ENCODE data around the gene MACF1. TPM values are rescaled to one million over a fixed set of nuclear protein-coding genes. Genes with fewer than 3 reads are reported as not detected.

The MACF1 gene
- total RNA-seq, 2 donors from 2014 or later, result 214 to 251 TPM

DNA sequence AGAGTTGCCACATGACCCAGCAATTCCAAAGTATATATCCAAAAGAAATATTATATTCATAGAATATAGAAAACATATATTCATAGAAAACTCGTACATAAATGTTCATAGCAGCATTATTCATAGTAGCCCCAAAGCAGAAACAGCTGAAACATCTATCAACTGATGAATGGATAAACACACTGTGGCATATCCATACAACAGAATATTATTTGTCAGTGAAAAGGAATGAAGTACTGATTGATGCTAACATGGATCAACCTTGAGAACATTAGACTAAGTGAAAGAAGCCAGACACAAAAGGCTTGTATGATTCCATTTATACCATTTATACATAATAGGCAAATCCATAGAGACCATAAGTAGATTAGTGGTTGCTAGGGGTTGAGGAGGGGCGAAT, 21.7 kb upstream of the MACF1 start:
- no peaks in the 10 kb centered on the region for H3K27me3 Mint-ChIP-seq (ENCODE audit: insufficient read depth)
- no peaks in the 10 kb centered on the region for H3K36me3 ChIP-seq (ENCODE audit: control insufficient read depth, insufficient read depth, low read length)
- H3K9ac ChIP-seq (ENCODE audit: extremely low read depth, low read length, poor library complexity, severe bottlenecking), result no peak overlapping the region
- H3K4me3 Mint-ChIP-seq, result no peak overlapping the region
- no peak overlapping the region for H3K27ac Mint-ChIP-seq
- no peak overlapping the region for H3K27ac ChIP-seq (ENCODE audit: low read depth, low read length)
- H3K4me3 ChIP-seq (ENCODE audit: low read length), result no peak overlapping the region
- H3K9me3 Mint-ChIP-seq, result no peaks in the 10 kb centered on the region
- H3K4me1 ChIP-seq (ENCODE audit: control insufficient read depth, insufficient read depth, low read length), result peaks cover 12% of the 10 kb centered on the region
- peaks cover 38% of the 10 kb centered on the region for H3K4me1 Mint-ChIP-seq
- peaks cover 6% of the 10 kb centered on the region for H3K36me3 Mint-ChIP-seq (ENCODE audit: low read depth)
- 88% methylated on average over 1 of the region's 2 CpGs; no CpG with 5 or more reads in 1 of the 2 experiments for WGBS, 2 experiments (ENCODE audit: insufficient coverage in 1 of 2, insufficient read length in 1 of 2)
- H3K27me3 ChIP-seq (ENCODE audit: control insufficient read depth, insufficient read depth, low read length, poor library complexity, severe bottlenecking), result no peaks in the 10 kb centered on the region
- TF ChIP-seq, protein P1, sequence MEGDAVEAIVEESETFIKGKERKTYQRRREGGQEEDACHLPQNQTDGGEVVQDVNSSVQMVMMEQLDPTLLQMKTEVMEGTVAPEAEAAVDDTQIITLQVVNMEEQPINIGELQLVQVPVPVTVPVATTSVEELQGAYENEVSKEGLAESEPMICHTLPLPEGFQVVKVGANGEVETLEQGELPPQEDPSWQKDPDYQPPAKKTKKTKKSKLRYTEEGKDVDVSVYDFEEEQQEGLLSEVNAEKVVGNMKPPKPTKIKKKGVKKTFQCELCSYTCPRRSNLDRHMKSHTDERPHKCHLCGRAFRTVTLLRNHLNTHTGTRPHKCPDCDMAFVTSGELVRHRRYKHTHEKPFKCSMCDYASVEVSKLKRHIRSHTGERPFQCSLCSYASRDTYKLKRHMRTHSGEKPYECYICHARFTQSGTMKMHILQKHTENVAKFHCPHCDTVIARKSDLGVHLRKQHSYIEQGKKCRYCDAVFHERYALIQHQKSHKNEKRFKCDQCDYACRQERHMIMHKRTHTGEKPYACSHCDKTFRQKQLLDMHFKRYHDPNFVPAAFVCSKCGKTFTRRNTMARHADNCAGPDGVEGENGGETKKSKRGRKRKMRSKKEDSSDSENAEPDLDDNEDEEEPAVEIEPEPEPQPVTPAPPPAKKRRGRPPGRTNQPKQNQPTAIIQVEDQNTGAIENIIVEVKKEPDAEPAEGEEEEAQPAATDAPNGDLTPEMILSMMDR (conservative IDR thresholded peaks at IDR 0.05), result no peak
- DNase-seq, result no peak
- H3K9me3 ChIP-seq (ENCODE audit: control insufficient read depth, low read length), result no peaks in the 10 kb centered on the region

DNA sequence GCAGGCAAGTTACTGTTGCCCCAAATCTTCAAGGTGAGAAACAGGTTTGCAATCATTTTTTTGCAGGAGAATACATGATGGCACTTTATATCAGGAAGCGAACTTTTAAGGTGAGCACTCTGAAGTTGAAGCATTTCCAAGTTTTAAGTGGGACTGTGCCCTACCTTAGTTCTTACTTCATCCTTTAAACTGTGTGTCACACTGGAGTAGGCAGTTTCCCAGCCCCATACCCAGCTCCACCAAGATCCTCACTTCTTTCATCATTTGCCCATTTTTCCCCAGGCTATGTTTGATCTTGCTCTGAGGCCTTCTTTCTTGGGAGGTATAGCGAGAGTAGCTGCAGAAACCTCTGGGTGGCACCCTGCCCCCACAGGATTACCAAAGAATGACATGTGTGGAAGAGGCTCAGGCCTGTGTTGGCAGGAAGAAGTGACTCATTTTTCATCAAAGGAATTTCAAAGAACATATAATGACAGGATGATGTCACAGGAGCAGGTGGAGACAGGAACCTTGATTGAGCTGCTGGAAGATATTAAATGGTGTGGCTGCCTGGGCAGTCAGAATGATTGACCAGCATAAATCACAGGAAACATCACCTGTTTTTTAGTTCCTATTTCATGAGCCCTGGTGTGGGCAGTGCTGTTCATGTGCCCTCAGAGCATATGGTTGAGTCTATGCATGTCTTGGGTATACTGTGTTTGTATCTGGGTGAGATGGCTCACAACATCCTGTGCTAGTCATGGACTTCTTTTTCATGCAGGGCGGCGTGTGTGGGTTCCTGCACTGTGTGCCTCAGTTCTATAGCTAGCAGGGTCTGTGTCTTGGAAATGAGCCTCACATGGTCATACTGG, 20.8 kb upstream of the MACF1 start:
- 91 to 95% methylated on average over 4 of the region's 4 CpGs for WGBS, 2 experiments (ENCODE audit: insufficient coverage in 1 of 2, insufficient read length in 1 of 2)
- Mint-ChIP-seq H3K4me1 (peaks cover 32% of the 10 kb centered on the region), H3K9me3 (no peaks in the 10 kb centered on the region), H3K27ac (no peak overlapping the region), H3K36me3 (ENCODE audit: low read depth) (peaks cover 6% of the 10 kb centered on the region), H3K4me3 (no peak overlapping the region), H3K27me3 (ENCODE audit: insufficient read depth) (no peaks in the 10 kb centered on the region)
- Histone ChIP-seq H3K27me3 (ENCODE audit: control insufficient read depth, insufficient read depth, low read length, poor library complexity, severe bottlenecking) (no peaks in the 10 kb centered on the region), H3K9me3 (ENCODE audit: control insufficient read depth, low read length) (no peaks in the 10 kb centered on the region), H3K9ac (ENCODE audit: extremely low read depth, low read length, poor library complexity, severe bottlenecking) (no peak overlapping the region), H3K4me1 (ENCODE audit: control insufficient read depth, insufficient read depth, low read length) (peaks cover 7% of the 10 kb centered on the region), H3K36me3 (ENCODE audit: control insufficient read depth, insufficient read depth, low read length) (no peaks in the 10 kb centered on the region), H3K4me3 (ENCODE audit: low read length) (no peak overlapping the region), H3K27ac (ENCODE audit: low read depth, low read length) (no peak overlapping the region)
- TF ChIP-seq, protein P1 (conservative IDR thresholded peaks at IDR 0.05), result peak; percentile 75
- DNase-seq, result peak; percentile 85

DNA sequence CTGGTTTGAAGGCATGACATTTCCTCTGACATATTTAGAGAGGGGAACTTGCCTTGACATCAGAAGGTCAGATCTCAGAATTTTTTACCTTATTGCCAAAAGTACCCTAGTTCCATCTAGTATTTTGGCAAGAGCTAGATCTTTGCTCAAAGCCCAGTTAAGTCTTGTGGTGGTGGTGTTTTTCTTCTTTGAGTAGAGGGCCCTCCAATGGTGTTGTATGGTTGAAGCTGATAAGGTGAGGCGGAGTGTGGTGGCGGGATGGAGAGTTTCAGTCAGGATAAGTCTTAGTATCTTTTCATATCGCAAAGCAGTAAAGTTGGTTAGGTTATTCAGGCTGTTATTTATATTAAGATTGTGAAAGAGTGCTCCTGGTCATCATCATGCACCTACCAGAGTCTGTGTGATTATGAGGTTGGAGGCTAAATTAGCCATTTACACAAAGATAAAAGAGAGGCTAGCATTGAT, 20.1 kb upstream of the MACF1 start:
- Histone ChIP-seq H3K4me3 (ENCODE audit: low read length) (no peak overlapping the region), H3K36me3 (ENCODE audit: control insufficient read depth, insufficient read depth, low read length) (no peaks in the 10 kb centered on the region), H3K27me3 (ENCODE audit: control insufficient read depth, insufficient read depth, low read length, poor library complexity, severe bottlenecking) (no peaks in the 10 kb centered on the region), H3K27ac (ENCODE audit: low read depth, low read length) (no peak overlapping the region), H3K9ac (ENCODE audit: extremely low read depth, low read length, poor library complexity, severe bottlenecking) (no peak overlapping the region), H3K9me3 (ENCODE audit: control insufficient read depth, low read length) (no peaks in the 10 kb centered on the region), H3K4me1 (ENCODE audit: control insufficient read depth, insufficient read depth, low read length) (peaks cover 3% of the 10 kb centered on the region)
- WGBS, 2 experiments (ENCODE audit: insufficient coverage in 1 of 2, insufficient read length in 1 of 2), result 92 to 94% methylated on average over 3 of the region's 3 CpGs
- DNase-seq, result no peak
- Mint-ChIP-seq H3K4me3 (no peak overlapping the region), H3K36me3 (ENCODE audit: low read depth) (peaks cover 6% of the 10 kb centered on the region), H3K27me3 (ENCODE audit: insufficient read depth) (no peaks in the 10 kb centered on the region), H3K9me3 (no peaks in the 10 kb centered on the region), H3K4me1 (peaks cover 31% of the 10 kb centered on the region), H3K27ac (no peak overlapping the region)
- TF ChIP-seq, protein P1 (conservative IDR thresholded peaks at IDR 0.05), result no peak
